ENCODE measurements around the gene PHF21B.

DNA sequence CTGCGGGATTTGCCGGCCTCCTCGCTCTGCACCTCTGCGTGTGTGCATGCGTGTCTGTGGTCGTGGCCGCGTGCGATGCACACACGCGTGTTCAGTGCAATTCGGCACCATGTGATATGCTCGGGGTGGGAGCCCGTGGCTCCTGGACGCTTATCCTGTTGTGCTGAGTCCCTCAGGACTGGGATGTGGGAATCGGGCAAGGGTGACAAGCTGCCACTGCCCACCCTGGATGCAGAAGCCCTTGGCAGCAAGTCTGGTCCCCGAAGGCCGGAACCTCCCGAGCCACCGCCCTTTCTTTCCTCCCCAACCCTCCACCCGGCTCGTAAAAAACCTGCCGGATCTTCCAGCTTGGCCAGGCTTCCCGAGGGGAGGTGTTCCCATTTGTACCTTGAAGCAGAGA lies 128.2 kb downstream of the PHF21B start:
- TF ChIP-seq EZH2 (IDR thresholded peaks at IDR 0.05) (no peak), POLR2AphosphoS5 (IDR thresholded peaks at IDR 0.05; ENCODE audit: borderline replicate concordance, low read depth, low read length) (no peak)
